GM12878 (cell line): Measurements from ENCODE around the gene FOXO3. TPM values are rescaled to one million over a fixed set of nuclear protein-coding genes. Genes with fewer than 3 reads are reported as not detected.

Source experiments
- ATAC-seq: fragments of 200-7000 bp; cut with Tn5 transposase; 3 replicates; pipeline ENCODE4 v1.9.1; 2020; ENCODE audit warnings: mild to moderate bottlenecking, moderate library complexity
- BruUV-seq: library from RNA; stranded (reverse); fragments of 400-500 nt; replicated peaks from 2 replicates; lab custom pipeline; 2021; lab: Mats Ljungman, UMichigan
- CTCF ChIA-PET: fragments of 300-600 bp; sonication (Branson Sonifier 250); formaldehyde crosslinking; extraction: SDS; loops from one replicate; lab custom pipeline; 2021; ENCODE audit warnings: inconsistent platforms; lab: Yijun Ruan, JAX
- POLR2A ChIA-PET: fragments of 350-600 bp; formaldehyde crosslinking; extraction: SDS; loops from one replicate; lab custom pipeline; 2021; ENCODE audit warnings: inconsistent platforms; lab: Charles Lee
- RAD21 ChIA-PET: fragments of 300-600 bp; sonication (Branson Sonifier 250); formaldehyde crosslinking; loops from one replicate; lab custom pipeline; 2023; ENCODE audit warnings: antibody characterized with exemption; ENCODE audit not compliant: unreplicated experiment; lab: Charles Lee
- SMC1A ChIA-PET: fragments of 300-600 bp; sonication (Branson Sonifier 250); formaldehyde crosslinking; loops from one replicate; lab custom pipeline; 2023; ENCODE audit not compliant: unreplicated experiment, uncharacterized antibody; lab: Charles Lee
- DNase-seq: peaks from one replicate; pipeline ENCODE4 v3.0.0-alpha.2; 2011; ENCODE audit warnings: low read depth, low spot score
- FAIRE-seq: peaks from 3 replicates; lab custom pipeline; 2011; peaks lifted over from hg19 to GRCh38; lab: Jason Lieb, UNC
- H2AFZ ChIP-seq: 2 replicates; pipeline ENCODE4 v1.6.0; 2011; ENCODE audit warnings: low read depth, low read length, control low read depth; ENCODE audit not compliant: control insufficient read depth
- H3K27ac ChIP-seq: 2 replicates; pipeline ENCODE4 v1.5.1; 2011; ENCODE audit warnings: control low read depth; ENCODE audit not compliant: control insufficient read depth, insufficient read depth
- H3K27me3 ChIP-seq, 2 experiments: replicated peaks in 1 of 2; 2 replicates each; pipeline versions ENCODE4 v1.6.0 to v1.6.1; 2011; ENCODE audit warnings: low read length in 1 of 2; ENCODE audit not compliant: control insufficient read depth in 2 of 2, insufficient read depth in 2 of 2
- H3K36me3 ChIP-seq, 2 experiments: 2 replicates each; pipeline ENCODE4 v1.5.1; 2011; ENCODE audit warnings: low read length in 1 of 2; ENCODE audit not compliant: control insufficient read depth in 2 of 2, insufficient read depth in 2 of 2
- H3K4me1 ChIP-seq: 2 replicates; pipeline ENCODE4 v1.6.1; 2011; ENCODE audit warnings: mild to moderate bottlenecking, low read length, moderate library complexity, mixed read lengths; ENCODE audit not compliant: control insufficient read depth, insufficient read depth
- H3K4me2 ChIP-seq: 2 replicates; pipeline ENCODE4 v1.6.0; 2011; ENCODE audit warnings: control low read depth; ENCODE audit not compliant: control insufficient read depth, insufficient read depth
- H3K4me3 ChIP-seq: fragments of 200-600 bp; sonication (generic); 2 replicates; pipeline ENCODE4 v1.5.1; 2016
- H3K79me2 ChIP-seq: 2 replicates; pipeline ENCODE4 v1.6.0; 2011; ENCODE audit warnings: low read length; ENCODE audit not compliant: control insufficient read depth, insufficient read depth
- H3K9ac ChIP-seq: 2 replicates; pipeline ENCODE4 v1.8.0; 2011; ENCODE audit warnings: low read length, control low read depth, mixed read lengths; ENCODE audit not compliant: control insufficient read depth, insufficient read depth
- H3K9me3 ChIP-seq: replicated peaks from 3 replicates; pipeline ENCODE4 v1.5.1; 2011; ENCODE audit warnings: mild to moderate bottlenecking, low read length; ENCODE audit not compliant: control insufficient read depth, insufficient read depth
- H4K20me1 ChIP-seq: 2 replicates; pipeline ENCODE4 v1.6.0; 2011; ENCODE audit not compliant: control insufficient read depth, insufficient read depth
- BACH1 ChIP-seq: fragments of 450-650 bp; IDR thresholded peaks from 2 replicates; pipeline ENCODE4 v1.6.1; 2017; ENCODE audit warnings: mild to moderate bottlenecking, borderline replicate concordance
- CBX5 ChIP-seq: sonication (generic); IDR thresholded peaks from 2 replicates; pipeline ENCODE4 v1.6.1; 2016; ENCODE audit warnings: low read depth, moderate library complexity, mild to moderate bottlenecking, inconsistent platforms
- CREM ChIP-seq: IDR thresholded peaks from 2 replicates; pipeline ENCODE4 v1.6.1; 2014; ENCODE audit warnings: antibody characterized with exemption, low read depth
- FOS ChIP-seq: IDR thresholded peaks from 3 replicates; pipeline ENCODE4 v1.6.1; 2011; ENCODE audit warnings: borderline replicate concordance; ENCODE audit not compliant: insufficient read length; ENCODE audit errors: extremely low read depth
- HDAC2 ChIP-seq: fragments of 200-600 bp; sonication (generic); IDR thresholded peaks from 2 replicates; pipeline ENCODE4 v1.6.1; 2017
- KLF5 ChIP-seq: fragments of 450-650 bp; IDR thresholded peaks from 2 replicates; pipeline ENCODE4 v1.6.1; 2014; ENCODE audit warnings: mild to moderate bottlenecking; ENCODE audit not compliant: partially characterized antibody
- NFYA ChIP-seq: IDR thresholded peaks from 2 replicates; pipeline ENCODE4 v1.6.1; 2011; ENCODE audit warnings: low read depth, mild to moderate bottlenecking, low read length, improper control_type of control experiment, borderline replicate concordance
- PKNOX1 ChIP-seq: fragments of 450-650 bp; IDR thresholded peaks from 2 replicates; pipeline ENCODE4 v1.6.1; 2016; ENCODE audit warnings: mild to moderate bottlenecking
- RAD21 ChIP-seq: IDR thresholded peaks from 2 replicates; pipeline ENCODE4 v1.6.1; 2011; ENCODE audit warnings: mild to moderate bottlenecking, low read depth, low read length, moderate library complexity; ENCODE audit not compliant: insufficient read depth
- STAT3 ChIP-seq: IDR thresholded peaks from 2 replicates; pipeline ENCODE4 v1.6.1; 2011; ENCODE audit warnings: low read depth, low read length, improper control_type of control experiment
- TBL1XR1 ChIP-seq: IDR thresholded peaks from 2 replicates; pipeline ENCODE4 v1.6.1; 2012; ENCODE audit warnings: low read depth, low read length, improper control_type of control experiment
- WGBS: methylation state at CpG from one replicate; pipeline ENCODE4 v1.1.6; 2016; ENCODE audit warnings: low lambda C conversion rate; ENCODE audit not compliant: insufficient replicate concordance, insufficient coverage; ENCODE audit errors: missing lambda C conversion rate; 5-methylcytosine and 5-hydroxymethylcytosine counted together
- in situ Hi-C: fragments of 300-500 bp; cut with MboI; formaldehyde crosslinking; loops from 9 replicates; pipeline ENCODE4 v1.14.3; 2018; ENCODE audit warnings: mixed read lengths
- intact Hi-C: fragments of 100-400 bp; cut with micrococcal nuclease; formaldehyde crosslinking; loops from one replicate; pipeline ENCODE4 v1.14.2; 2022; ENCODE audit not compliant: unreplicated experiment
- polyA plus RNA-seq, 11 experiments: library from polyadenylated mRNA; depleted of rRNA in 4 of 11; unstranded in 6 of 11; stranded (reverse) in 5 of 11; fragments of >200 nt; fragmentation: Nextera tagmentation in 4 of 11; fragmentation: Illumina TruSeq in 1 of 11; extraction: Ambion mirVana in 4 of 11; extraction: Trizol in 1 of 11; gene quantifications; 1 replicate in 1 of 11; 2 replicates in 10 of 11; pipeline versions ENCODE4 v1.2.1 to v1.2.3, GENCODE V29; 2011 to 2016; ENCODE audit warnings: inconsistent platforms in 2 of 11, missing spikeins in 2 of 11, low read depth in 1 of 11
- total RNA-seq, 4 experiments: library from RNA; depleted of rRNA in 3 of 4; stranded (reverse); fragments of >200 nt in 3 of 4; fragmentation: Illumina TruSeq in 1 of 4; extraction: Trizol in 1 of 4; gene quantifications; 2 replicates each; pipeline versions ENCODE4 v1.2.1 to v1.2.3, GENCODE V29; 2013 to 2021
- TF ChIP-seq, protein P1 (sequence below): fragments of 450-650 bp; formaldehyde crosslinking; IDR thresholded peaks from 2 replicates; pipeline ENCODE4 v1.4.0; 2020; ENCODE audit warnings: mild to moderate bottlenecking, moderate library complexity

Gene FOXO3
- total and polyA plus RNA-seq, 10 of the 15 experiments (the other 5 are each of a cell fraction or from before 2014, with no cell fraction given) = 0.82 to 4.5 (median 1.7) TPM

DNA sequence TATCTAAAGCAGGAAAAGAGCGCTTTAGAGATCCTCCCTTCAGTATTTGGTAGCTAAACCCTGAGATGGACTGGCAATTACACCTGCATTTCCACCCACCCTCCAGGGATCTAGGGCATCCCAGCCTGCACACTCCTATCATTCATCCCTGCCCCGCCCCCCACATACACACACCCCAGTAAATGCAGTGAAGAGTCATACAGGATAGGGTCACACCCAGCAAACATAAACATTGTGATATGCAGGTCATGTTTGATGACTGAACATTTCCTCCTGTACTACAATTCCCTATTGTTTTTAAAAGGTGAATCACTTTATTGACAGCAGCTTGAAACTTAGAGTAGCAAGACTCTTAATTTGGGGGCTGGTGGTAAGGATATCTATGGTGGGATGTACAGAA lies 112.9 kb downstream of the FOXO3 start (continued):
- TF ChIP-seq HDAC2 (no peak), TBL1XR1 (no peak), CBX5 (no peak)
- TF ChIP-seq, protein P1, sequence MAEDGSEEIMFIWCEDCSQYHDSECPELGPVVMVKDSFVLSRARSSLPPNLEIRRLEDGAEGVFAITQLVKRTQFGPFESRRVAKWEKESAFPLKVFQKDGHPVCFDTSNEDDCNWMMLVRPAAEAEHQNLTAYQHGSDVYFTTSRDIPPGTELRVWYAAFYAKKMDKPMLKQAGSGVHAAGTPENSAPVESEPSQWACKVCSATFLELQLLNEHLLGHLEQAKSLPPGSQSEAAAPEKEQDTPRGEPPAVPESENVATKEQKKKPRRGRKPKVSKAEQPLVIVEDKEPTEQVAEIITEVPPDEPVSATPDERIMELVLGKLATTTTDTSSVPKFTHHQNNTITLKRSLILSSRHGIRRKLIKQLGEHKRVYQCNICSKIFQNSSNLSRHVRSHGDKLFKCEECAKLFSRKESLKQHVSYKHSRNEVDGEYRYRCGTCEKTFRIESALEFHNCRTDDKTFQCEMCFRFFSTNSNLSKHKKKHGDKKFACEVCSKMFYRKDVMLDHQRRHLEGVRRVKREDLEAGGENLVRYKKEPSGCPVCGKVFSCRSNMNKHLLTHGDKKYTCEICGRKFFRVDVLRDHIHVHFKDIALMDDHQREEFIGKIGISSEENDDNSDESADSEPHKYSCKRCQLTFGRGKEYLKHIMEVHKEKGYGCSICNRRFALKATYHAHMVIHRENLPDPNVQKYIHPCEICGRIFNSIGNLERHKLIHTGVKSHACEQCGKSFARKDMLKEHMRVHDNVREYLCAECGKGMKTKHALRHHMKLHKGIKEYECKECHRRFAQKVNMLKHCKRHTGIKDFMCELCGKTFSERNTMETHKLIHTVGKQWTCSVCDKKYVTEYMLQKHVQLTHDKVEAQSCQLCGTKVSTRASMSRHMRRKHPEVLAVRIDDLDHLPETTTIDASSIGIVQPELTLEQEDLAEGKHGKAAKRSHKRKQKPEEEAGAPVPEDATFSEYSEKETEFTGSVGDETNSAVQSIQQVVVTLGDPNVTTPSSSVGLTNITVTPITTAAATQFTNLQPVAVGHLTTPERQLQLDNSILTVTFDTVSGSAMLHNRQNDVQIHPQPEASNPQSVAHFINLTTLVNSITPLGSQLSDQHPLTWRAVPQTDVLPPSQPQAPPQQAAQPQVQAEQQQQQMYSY = no peak
- TF ChIP-seq, all 136 proteins: peak for 0

DNA sequence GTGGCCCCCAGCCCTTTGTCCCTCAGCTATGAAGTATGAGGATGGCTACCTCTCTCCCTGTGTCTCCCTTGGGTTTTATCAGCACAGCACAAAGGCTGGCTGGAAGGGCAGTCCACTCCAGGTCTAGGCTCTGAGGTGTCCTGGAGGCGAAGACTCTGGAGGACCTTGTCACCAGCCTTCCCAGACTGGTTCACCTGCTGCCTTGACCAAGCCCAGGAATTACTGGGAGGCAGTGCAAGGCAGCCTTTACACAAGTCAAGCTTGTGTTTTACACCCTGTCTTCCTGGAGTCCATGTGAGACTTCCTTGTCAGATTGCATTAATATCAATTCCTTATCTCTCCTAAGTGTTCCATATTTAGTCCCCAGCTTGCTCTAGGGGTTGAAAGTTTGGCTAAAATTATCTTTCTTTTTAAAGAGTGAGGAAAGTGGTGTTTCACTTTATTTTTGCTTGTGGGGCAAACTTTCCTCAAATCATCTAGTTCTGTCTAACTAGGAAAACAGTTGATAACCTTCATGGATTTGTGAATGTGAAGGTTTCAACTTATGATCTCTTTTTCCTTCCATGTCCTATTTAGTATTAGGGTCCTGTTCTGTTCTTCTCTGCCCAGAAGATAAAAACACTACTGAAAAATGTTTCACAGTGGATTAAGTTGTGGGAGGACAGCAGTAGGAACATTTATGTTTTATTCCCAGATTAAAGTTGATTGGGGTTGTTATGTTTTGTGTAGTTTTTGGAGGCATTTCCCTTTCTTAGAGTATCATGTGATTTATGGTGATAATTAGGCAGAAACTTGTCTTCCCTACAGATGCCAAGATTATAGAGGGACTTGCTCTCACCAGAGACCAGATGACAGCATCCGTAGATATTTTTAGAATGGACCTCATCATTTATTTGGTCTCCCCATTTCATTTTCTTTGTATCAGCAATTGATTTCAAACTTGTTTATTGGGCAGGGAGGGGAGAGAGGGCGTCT lies 114.8 kb downstream of the FOXO3 start:
- in situ Hi-C loops (no loop called here), intact Hi-C loops (no loop called here)
- H3K79me2 ChIP-seq = peaks cover 1% of the 10 kb centered on the region
- H3K27ac ChIP-seq = no peak overlapping the region
- H3K4me2 ChIP-seq = no peak overlapping the region
- no peaks in the 10 kb centered on the region for H4K20me1 ChIP-seq
- 97% methylated on average over 3 of the region's 3 CpGs for WGBS
- H3K9ac ChIP-seq = no peak overlapping the region
- POLR2A ChIA-PET = no interaction called here
- H3K4me1 ChIP-seq = peaks cover 13% of the 10 kb centered on the region
- SMC1A ChIA-PET = no interaction called here
- H3K9me3 ChIP-seq = no peaks in the 10 kb centered on the region
- RAD21 ChIA-PET = no interaction called here
- H3K4me3 ChIP-seq = no peak overlapping the region
- ATAC-seq (no peak), DNase-seq (no peak), FAIRE-seq (no peak)
- no peaks in the 10 kb centered on the region for H3K27me3 ChIP-seq
- CTCF ChIA-PET = interaction anchor here (1.9 kb wide), 1 partner anchor 23 kb away, joined by 4 read pairs; no protein-coding TSS in a partner anchor
- H3K36me3 ChIP-seq = no peaks in the 10 kb centered on the region; a peak in 2 of 4 replicates
- BruUV-seq = no TSS peak
- no peak overlapping the region for H2AFZ ChIP-seq
- TF ChIP-seq, protein P1 = no peak
- TF ChIP-seq PKNOX1 = no peak
- TF ChIP-seq CREM = no peak
- no peak for TF ChIP-seq RAD21
- TF ChIP-seq KLF5 = no peak
- TF ChIP-seq BACH1 = no peak
- no peak for TF ChIP-seq STAT3
- no peak for TF ChIP-seq FOS
- TF ChIP-seq NFYA = no peak
